ENCODE data around the gene MYG1. TPM values are rescaled to one million over a fixed set of nuclear protein-coding genes. Genes with fewer than 3 reads are reported as not detected.
"Not testable (repeated sequence)": the region's sequence is repeated elsewhere in the genome, so short reads cannot be mapped to it uniquely, and the experiment has no call there.

Gene MYG1
- total RNA-seq, 4 donors from 2014 or later = 41.6 to 63.0 (median 46.2) TPM

- no peak for DNase-seq (ENCODE audit: extremely low spot score)
- H3K27ac ChIP-seq (replicated peaks in 1 of 4) = no peak overlapping the region
- peaks cover 20 to 27% (median 25%) of the 10 kb centered on the region in 4 donors for H3K4me1 ChIP-seq
- H3K27me3 ChIP-seq = no peaks in the 10 kb centered on the region
- no peaks in the 10 kb centered on the region for H3K9me3 ChIP-seq
- H3K4me3 ChIP-seq = no peak overlapping the region
- intact Hi-C loops (cut with DNase I) = no loop called here
- no peak for TF ChIP-seq POLR2A (IDR thresholded peaks at IDR 0.05; ENCODE audit: low read depth)
- TF ChIP-seq CTCF (IDR thresholded peaks at IDR 0.05) = no peak
- TF ChIP-seq EP300 (IDR thresholded peaks at IDR 0.05) = no peak
- no peak for TF ChIP-seq POLR2AphosphoS5 (IDR thresholded peaks at IDR 0.05)
- peaks cover 0 to 5% (median 0%) of the 10 kb centered on the region in 4 donors for H3K36me3 ChIP-seq
These were observed 7.1 kb upstream of the MYG1 start for GRCh38 chr12:53292426-53292825.

GRCh38 chr12:53295070-53295890 is 4.2 kb upstream of the MYG1 start, which contains the start of gene PFDN5:
Gene PFDN5 (plus strand): TSS chr12:53295542. CDS start chr12:53295568, 26 bp downstream.
- peak; percentile 18 to 39 (median 22) for TF ChIP-seq CTCF (IDR thresholded peaks at IDR 0.05)
- TF ChIP-seq EP300 (IDR thresholded peaks at IDR 0.05) = no peak
- peak; percentile 40 for TF ChIP-seq POLR2A (IDR thresholded peaks at IDR 0.05; ENCODE audit: low read depth)
- peak; percentile 85 to 91 for TF ChIP-seq POLR2AphosphoS5 (IDR thresholded peaks at IDR 0.05)
- intact Hi-C loops (cut with DNase I) = no loop called here

GRCh38 chr12:53295891-53296219 is 3.6 kb upstream of the MYG1 start:
- H3K4me3 ChIP-seq = peak overlapping the region; percentile 73 to 88 (median 82)
- TF ChIP-seq EP300 (IDR thresholded peaks at IDR 0.05) = no peak
- TF ChIP-seq POLR2A (IDR thresholded peaks at IDR 0.05; ENCODE audit: low read depth) = no peak
- no peak for TF ChIP-seq CTCF (IDR thresholded peaks at IDR 0.05)
- no peak for TF ChIP-seq POLR2AphosphoS5 (IDR thresholded peaks at IDR 0.05)
- H3K27ac ChIP-seq (replicated peaks in 1 of 4) = peak overlapping the region; percentile 81 to 91 (median 84)
- no peaks in the 10 kb centered on the region for H3K9me3 ChIP-seq
- DNase-seq (ENCODE audit: extremely low spot score) = no peak
- H3K4me1 ChIP-seq = peaks cover 36 to 57% (median 52%) of the 10 kb centered on the region in 4 donors
- no peaks in the 10 kb centered on the region for H3K27me3 ChIP-seq
- H3K36me3 ChIP-seq = peaks cover 0 to 19% (median 9%) of the 10 kb centered on the region in 4 donors
- intact Hi-C loops (cut with DNase I) = no loop called here
- WGBS = 5% methylated on average over 12 of the region's 12 CpGs

More at GRCh38 chr12:53295070-53295890, 4.2 kb upstream of the MYG1 start, which contains the start of gene PFDN5:
- H3K27me3 ChIP-seq = no peaks in the 10 kb centered on the region
- no peaks in the 10 kb centered on the region for H3K9me3 ChIP-seq
- peak within 1 kb of the TSS; percentile 73 to 88 (median 82) for H3K4me3 ChIP-seq
- WGBS = 2% methylated on average over 26 of the region's 42 CpGs
- peak; percentile 97 for DNase-seq (ENCODE audit: extremely low spot score)
- H3K4me1 ChIP-seq = peaks cover 30 to 51% (median 47%) of the 10 kb centered on the region in 4 donors
- H3K36me3 ChIP-seq = peaks cover 0 to 19% (median 9%) of the 10 kb centered on the region in 4 donors
- H3K27ac ChIP-seq (replicated peaks in 1 of 4) = peak within 1 kb of the TSS; percentile 81 to 91 (median 84)

- DNase-seq (ENCODE audit: extremely low spot score); H3K9me3 ChIP-seq; H3K4me3 ChIP-seq; intact Hi-C loops (cut with DNase I); H3K27me3 ChIP-seq: not testable (repeated sequence)
- H3K27ac ChIP-seq (replicated peaks in 1 of 4) = peak overlapping the region in 2 of 4 donors; percentile 1 to 91
- peaks cover 0 to 30% (median 19%) of the 10 kb centered on the region in 4 donors for H3K36me3 ChIP-seq
- peaks cover 39 to 70% (median 65%) of the 10 kb centered on the region in 4 donors for H3K4me1 ChIP-seq
- WGBS = 88% methylated on average over 10 of the region's 10 CpGs
These were observed 2.4 kb upstream of the MYG1 start for GRCh38 chr12:53297106-53297505.

- TF ChIP-seq POLR2AphosphoS5 (IDR thresholded peaks at IDR 0.05) (no peak), POLR2A (IDR thresholded peaks at IDR 0.05; ENCODE audit: low read depth) (no peak), CTCF (IDR thresholded peaks at IDR 0.05) (no peak), EP300 (IDR thresholded peaks at IDR 0.05) (no peak)
- Histone ChIP-seq H3K4me1 (peaks cover 39 to 80% (median 75%) of the 10 kb centered on the region in 4 donors), H3K4me3 (no peak overlapping the region), H3K36me3 (peaks cover 0 to 41% (median 29%) of the 10 kb centered on the region in 4 donors), H3K27me3 (no peaks in the 10 kb centered on the region), H3K9me3 (no peaks in the 10 kb centered on the region), H3K27ac (replicated peaks in 1 of 4) (peak overlapping the region; percentile 1 to 83 (median 72))
- intact Hi-C loops (cut with DNase I) = no loop called here
- DNase-seq (ENCODE audit: extremely low spot score) = no peak
- WGBS = 57% methylated on average over 5 of the region's 5 CpGs
These were observed 1.3 kb upstream of the MYG1 start for GRCh38 chr12:53298164-53298563.
